K562 (cell line): ENCODE results near the gene TRIM60. TPM values are rescaled to one million over a fixed set of nuclear protein-coding genes. Genes with fewer than 3 reads are reported as not detected.

Source experiments
- ATAC-seq: fragments of 200-7000 bp; cut with Tn5 transposase; 3 replicates; pipeline ENCODE4 v1.9.1; 2020; ENCODE audit warnings: moderate library complexity
- BruUV-seq: library from RNA; stranded (reverse); fragments of 400-500 nt; replicated peaks from 2 replicates; lab custom pipeline; 2021; lab: Mats Ljungman, UMichigan
- CTCF ChIA-PET: fragments of 300-600 bp; formaldehyde crosslinking; extraction: SDS; loops from one replicate; lab custom pipeline; 2021; ENCODE audit warnings: low intra/inter-chr PET ratio; lab: Yijun Ruan, JAX
- POLR2A ChIA-PET: fragments of 300-600, 350-650 bp; sonication (Branson Sonifier 250); formaldehyde crosslinking; extraction: SDS; loops from one replicate; lab custom pipeline; 2021; ENCODE audit warnings: antibody characterized with exemption, inconsistent platforms; lab: Yijun Ruan, JAX
- DNase-seq, 4 experiments: peaks; one replicate each; pipeline versions ENCODE4 v3.0.0 to v3.0.0-alpha.2; 2011 to 2018; ENCODE audit warnings: low spot score in 3 of 4, mixed read lengths in 3 of 4; ENCODE audit errors: extremely low read depth in 1 of 4
- FAIRE-seq: peaks from 2 replicates; lab custom pipeline; 2011; peaks lifted over from hg19 to GRCh38; lab: Jason Lieb, UNC
- H2AFZ ChIP-seq: 2 replicates; pipeline ENCODE4 v1.6.0; 2011; ENCODE audit warnings: low read depth, low read length, control low read depth, inconsistent platforms
- H3K27ac ChIP-seq: fragments of 200-600 bp; 3 replicates; pipeline ENCODE4 v1.8.0; 2011; ENCODE audit warnings: low read depth, mild to moderate bottlenecking, control low read depth, inconsistent platforms, low read length, moderate library complexity, mixed read lengths; ENCODE audit errors: extremely low read depth
- H3K27me3 ChIP-seq, 2 experiments: fragments of 300-600 bp in 1 of 2; 2 replicates in 1 of 2; 3 replicates in 1 of 2; pipeline versions ENCODE4 v1.6.0 to v1.8.0; 2011; ENCODE audit warnings: inconsistent platforms in 2 of 2, low read length in 2 of 2, mild to moderate bottlenecking in 1 of 2, mixed read lengths in 1 of 2, moderate library complexity in 1 of 2; ENCODE audit not compliant: control insufficient read depth in 2 of 2, insufficient read depth in 2 of 2
- H3K36me3 ChIP-seq: fragments of 300-600 bp; 3 replicates; pipeline ENCODE4 v1.8.0; 2011; ENCODE audit warnings: mild to moderate bottlenecking, low read length, inconsistent platforms; ENCODE audit not compliant: control insufficient read depth, insufficient read depth
- H3K4me1 ChIP-seq, 2 experiments: fragments of 200-600 bp in 1 of 2; replicated peaks in 1 of 2; 2 replicates in 1 of 2; 3 replicates in 1 of 2; pipeline versions ENCODE4 v1.5.1 to v1.8.0; 2011; ENCODE audit warnings: inconsistent platforms in 2 of 2, low read length in 2 of 2, mild to moderate bottlenecking in 1 of 2, mixed read lengths in 1 of 2, moderate library complexity in 1 of 2; ENCODE audit not compliant: control insufficient read depth in 2 of 2, insufficient read depth in 2 of 2
- H3K4me2 ChIP-seq: 2 replicates; pipeline ENCODE4 v1.6.1; 2011; ENCODE audit warnings: low read length, control low read depth, inconsistent platforms, mixed read lengths; ENCODE audit not compliant: insufficient read depth
- H3K4me3 ChIP-seq: fragments of 200-600 bp; sonication (generic), shearing (Covaris generic); 2 replicates; pipeline ENCODE4 v1.5.1; 2016; ENCODE audit warnings: control low read depth, inconsistent platforms
- H3K79me2 ChIP-seq: fragments of 200-600 bp; 3 replicates; pipeline ENCODE4 v1.8.0; 2011; ENCODE audit warnings: low read length, inconsistent platforms; ENCODE audit not compliant: control insufficient read depth, insufficient read depth
- H3K9ac ChIP-seq, 2 experiments: 2 replicates each; pipeline versions ENCODE4 v1.6.0 to v1.6.1; 2011; ENCODE audit warnings: low read depth in 2 of 2, low read length in 2 of 2, control low read depth in 1 of 2, inconsistent platforms in 1 of 2, mild to moderate bottlenecking in 1 of 2, mixed read lengths in 1 of 2; ENCODE audit not compliant: insufficient read depth in 1 of 2
- H3K9me1 ChIP-seq: one replicate; pipeline ENCODE4 v1.6.0; 2011; ENCODE audit warnings: inconsistent platforms, mild to moderate bottlenecking, low read length, moderate library complexity; ENCODE audit not compliant: control insufficient read depth, insufficient read depth
- H3K9me3 ChIP-seq: replicated peaks from 2 replicates; pipeline ENCODE4 v1.5.1; 2011; ENCODE audit warnings: low read depth, low read length, inconsistent platforms; ENCODE audit not compliant: control insufficient read depth, insufficient read depth
- H4K20me1 ChIP-seq: replicated peaks from 2 replicates; pipeline ENCODE4 v1.6.1; 2011; ENCODE audit warnings: low read length, inconsistent platforms, mixed read lengths; ENCODE audit not compliant: control insufficient read depth, insufficient read depth
- ATF4 ChIP-seq: fragments of 450-650 bp; formaldehyde crosslinking; IDR thresholded peaks from 2 replicates; pipeline ENCODE4 v1.4.0; 2022; ENCODE audit warnings: mild to moderate bottlenecking, moderate library complexity
- CEBPG ChIP-seq, 3 experiments: fragments of 200-800 bp in 1 of 3; sonication (Bioruptor generic) in 1 of 3; sonication (generic) in 1 of 3; formaldehyde crosslinking in 1 of 3; IDR thresholded peaks in 2 of 3; conservative IDR thresholded peaks in 1 of 3; 2 replicates each; pipeline versions ENCODE4 v1.6.1 to v1.8.0; 2016 to 2022; ENCODE audit warnings: missing compliant biosample characterization in 2 of 3, missing genetic modification characterization in 2 of 3, mild to moderate bottlenecking in 1 of 3, missing genetic modification reagents in 1 of 3
- EGR1 ChIP-seq: fragments of 450-650 bp; conservative IDR thresholded peaks from 2 replicates; pipeline ENCODE4 v1.6.1; 2017; ENCODE audit warnings: mild to moderate bottlenecking
- FOSL1 ChIP-seq: fragments of 200-800 bp; sonication (Bioruptor generic); conservative IDR thresholded peaks from 2 replicates; pipeline ENCODE4 v1.6.1; 2016; ENCODE audit warnings: missing genetic modification characterization, missing compliant biosample characterization
- JUND ChIP-seq, 2 experiments: IDR thresholded peaks; 2 replicates in 1 of 2; 3 replicates in 1 of 2; pipeline ENCODE4 v1.6.1; 2011; ENCODE audit warnings: borderline replicate concordance in 2 of 2, low read depth in 2 of 2, low read length in 2 of 2, improper control_type of control experiment in 1 of 2, missing biosample characterization in 1 of 2, missing genetic modification characterization in 1 of 2, missing genetic modification reagents in 1 of 2
- NEUROD1 ChIP-seq: fragments of 150-350 bp; IDR thresholded peaks from 2 replicates; pipeline ENCODE4 v1.6.1; 2014; ENCODE audit warnings: borderline replicate concordance, low read length, low read depth; ENCODE audit not compliant: partially characterized antibody
- REST ChIP-seq, 2 experiments: fragments of 450-650 bp; formaldehyde crosslinking in 1 of 2; IDR thresholded peaks; 2 replicates each; pipeline versions ENCODE4 v1.4.0 to v1.6.1; 2014 to 2020; ENCODE audit warnings: mild to moderate bottlenecking in 2 of 2, borderline replicate concordance in 1 of 2, low read depth in 1 of 2
- WGBS: fragments of 100-300 bp; shearing (Covaris generic); methylation state at CpG from one replicate; pipeline ENCODE4 v1.1.6; 2016; ENCODE audit warnings: low coverage, mixed read lengths; ENCODE audit not compliant: insufficient coverage; ENCODE audit errors: missing lambda C conversion rate; 5-methylcytosine and 5-hydroxymethylcytosine counted together
- in situ Hi-C: fragments of 300-500 bp; cut with MboI; formaldehyde crosslinking; loops from 4 replicates; pipeline ENCODE4 v1.15.0; 2018; ENCODE audit warnings: inconsistent platforms, mixed read lengths
- intact Hi-C: fragments of 100-400 bp; cut with micrococcal nuclease; formaldehyde crosslinking; loops from 2 replicates; pipeline ENCODE4 v1.14.2; 2022
- polyA plus RNA-seq, 8 experiments: library from polyadenylated mRNA; depleted of rRNA in 4 of 8; stranded (reverse) in 5 of 8; unstranded in 3 of 8; fragments of >200 nt; fragmentation: Nextera tagmentation in 2 of 8; fragmentation: Illumina TruSeq in 1 of 8; extraction: Ambion mirVana in 2 of 8; extraction: Trizol in 1 of 8; gene quantifications; 2 replicates each; pipeline versions ENCODE4 v1.2.1 to v1.2.3, GENCODE V29; 2011 to 2014; ENCODE audit warnings: inconsistent platforms in 1 of 8, missing spikeins in 1 of 8
- total RNA-seq, 7 experiments: library from RNA; depleted of rRNA in 6 of 7; stranded (reverse); fragments of >200 nt in 6 of 7; fragmentation: Illumina TruSeq in 2 of 7; extraction: Trizol in 2 of 7; gene quantifications; 2 replicates each; pipeline versions ENCODE4 v1.2.1 to v1.2.3, GENCODE V29; 2011 to 2021; ENCODE audit warnings: low replicate concordance in 1 of 7
- TF ChIP-seq, protein P1 (sequence below), 2 experiments: fragments of 450-650 bp in 1 of 2; sonication (generic) in 1 of 2; formaldehyde crosslinking in 1 of 2; IDR thresholded peaks in 1 of 2; conservative IDR thresholded peaks in 1 of 2; 2 replicates each; pipeline versions ENCODE4 v1.6.1 to v1.8.1; 2016 to 2023; ENCODE audit warnings: mild to moderate bottlenecking in 2 of 2, moderate library complexity in 2 of 2, inconsistent platforms in 1 of 2, missing genetic modification reagents in 1 of 2

The TRIM60 gene
- total and polyA plus RNA-seq, 9 of the 15 experiments (the other 6 are each of a cell fraction or from before 2014, with no cell fraction given), result not detected

GRCh38 chr4:165027762-165028402, 3.9 kb upstream of the TRIM60 start:
- no peak overlapping the region for H3K9ac ChIP-seq
- POLR2A ChIA-PET, result no interaction called here
- no peak for TF ChIP-seq EGR1
- no peak for TF ChIP-seq REST (IDR thresholded peaks at IDR 0.05; ENCODE audit: borderline replicate concordance)
- TF ChIP-seq REST (CRISPR knock-in tag; IDR thresholded peaks at IDR 0.05; ENCODE audit: low read depth), result no peak
- no peak for TF ChIP-seq NEUROD1
- TF ChIP-seq ATF4 (CRISPR knock-in tag), result 0 out of 2 replicates have a peak, but pooled peaks have one; percentile 26
- TF ChIP-seq, protein P1, sequence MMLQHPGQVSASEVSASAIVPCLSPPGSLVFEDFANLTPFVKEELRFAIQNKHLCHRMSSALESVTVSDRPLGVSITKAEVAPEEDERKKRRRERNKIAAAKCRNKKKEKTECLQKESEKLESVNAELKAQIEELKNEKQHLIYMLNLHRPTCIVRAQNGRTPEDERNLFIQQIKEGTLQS (IDR thresholded peaks at IDR 0.05), result peak; percentile 25; the same call in 1 of the 2 replicates
- TF ChIP-seq, protein P1 (CRISPR knock-in tag; conservative IDR thresholded peaks at IDR 0.05), result no peak
- TF ChIP-seq FOSL1, result peak; percentile 57
- peak; percentile 30; the same call in 1 of the 2 replicates for TF ChIP-seq JUND (IDR thresholded peaks at IDR 0.05; ENCODE audit: borderline replicate concordance, low read depth, low read length)
- no peak for TF ChIP-seq JUND (tag; IDR thresholded peaks at IDR 0.05; ENCODE audit: borderline replicate concordance, low read depth, low read length)
- TF ChIP-seq CEBPG (CRISPR knock-in tag; IDR thresholded peaks at IDR 0.05), result no peak
- peak in 1 of 2 experiments; percentile 79; a peak in 2 of 4 replicates for TF ChIP-seq CEBPG (tag; conservative IDR thresholded peaks at IDR 0.05 in 1 of 2, IDR thresholded peaks at IDR 0.05 in 1 of 2)

More at GRCh38 chr4:165027762-165028402, 3.9 kb upstream of the TRIM60 start:
- Histone ChIP-seq H3K9me3 (no peaks in the 10 kb centered on the region), H3K27me3 (peaks cover 14 to 37% of the 10 kb centered on the region in 2 experiments), H2AFZ (no peak overlapping the region), H3K36me3 (no peaks in the 10 kb centered on the region), H3K4me2 (no peak overlapping the region), H4K20me1 (no peaks in the 10 kb centered on the region), H3K9me1 (no peaks in the 10 kb centered on the region), H3K27ac (no peak overlapping the region), H3K4me1 (peaks cover 0 to 7% of the 10 kb centered on the region in 2 experiments; a peak in 2 of 5 replicates), H3K4me3 (no peak overlapping the region), H3K79me2 (no peaks in the 10 kb centered on the region)
- intact Hi-C loops (no loop called here), in situ Hi-C loops (no loop called here)
- DNase-seq, result no peak
- BruUV-seq, result no TSS peak
- under 1% methylated on average over 7 of the region's 7 CpGs for WGBS
- CTCF ChIA-PET, result no interaction called here
- no peak for FAIRE-seq
- ATAC-seq, result no peak
